HepG2 (cell line): ENCODE measurements around the gene TRERF1. TPM values are rescaled to one million over a fixed set of nuclear protein-coding genes. Genes with fewer than 3 reads are reported as not detected.

Source experiments
- GABPA ChIP-seq, 2 experiments: IDR thresholded peaks; 2 replicates each; pipeline ENCODE4 v1.6.1; 2011 to 2016; ENCODE audit warnings: low read depth in 2 of 2, low read length in 1 of 2, missing biosample characterization in 1 of 2, missing genetic modification characterization in 1 of 2
- HNF4A ChIP-seq: sonication (generic); formaldehyde crosslinking; IDR thresholded peaks from 2 replicates; pipeline ENCODE4 v1.4.0; 2020; ENCODE audit warnings: missing genetic modification reagents
- HNRNPK ChIP-seq: fragments of 200-400 bp; formaldehyde crosslinking; IDR thresholded peaks from 2 replicates; pipeline ENCODE4 v1.6.1; 2018; ENCODE audit warnings: low read length, low read depth, moderate library complexity, mild to moderate bottlenecking; ENCODE audit not compliant: poor library complexity, severe bottlenecking
- HOXA5 ChIP-seq: sonication (generic); formaldehyde crosslinking; IDR thresholded peaks from 2 replicates; pipeline ENCODE4 v1.4.0; 2020; ENCODE audit warnings: missing genetic modification reagents
- HOXA9 ChIP-seq: sonication (generic); formaldehyde crosslinking; IDR thresholded peaks from 2 replicates; pipeline ENCODE4 v1.8.1; 2022; ENCODE audit warnings: missing genetic modification reagents, mild to moderate bottlenecking, moderate library complexity, borderline replicate concordance
- LCORL ChIP-seq, 2 experiments: fragments of 450-650 bp in 1 of 2; sonication (generic) in 1 of 2; formaldehyde crosslinking in 1 of 2; IDR thresholded peaks; 2 replicates each; pipeline versions ENCODE4 v1.5.0 to v1.6.1; 2017 to 2020; ENCODE audit warnings: antibody characterized with exemption in 1 of 2, missing genetic modification reagents in 1 of 2
- MIXL1 ChIP-seq: IDR thresholded peaks from 2 replicates; pipeline ENCODE4 v1.6.1; 2016
- NAIF1 ChIP-seq: sonication (generic); formaldehyde crosslinking; IDR thresholded peaks from 2 replicates; pipeline ENCODE4 v1.5.0; 2020; ENCODE audit warnings: mild to moderate bottlenecking, missing genetic modification reagents, borderline replicate concordance
- POGZ ChIP-seq: sonication (generic); formaldehyde crosslinking; IDR thresholded peaks from 2 replicates; pipeline ENCODE4 v1.4.0; 2020; ENCODE audit warnings: mild to moderate bottlenecking, missing genetic modification reagents
- RCOR2 ChIP-seq: IDR thresholded peaks from 2 replicates; pipeline ENCODE4 v1.6.1; 2016; ENCODE audit warnings: missing biosample characterization, missing genetic modification reagents
- SRF ChIP-seq: IDR thresholded peaks from 2 replicates; pipeline ENCODE4 v1.6.1; 2011; ENCODE audit warnings: mild to moderate bottlenecking, low read depth, low read length, moderate library complexity
- TAF1 ChIP-seq: sonication (generic); formaldehyde crosslinking; IDR thresholded peaks from 2 replicates; pipeline ENCODE4 v1.4.0; 2020; ENCODE audit warnings: missing genetic modification reagents
- TGIF2 ChIP-seq: IDR thresholded peaks from 2 replicates; pipeline ENCODE4 v1.6.1; 2016; ENCODE audit warnings: control low read depth, missing compliant biosample characterization
- TOE1 ChIP-seq: sonication (generic); formaldehyde crosslinking; IDR thresholded peaks from 2 replicates; pipeline ENCODE4 v1.4.0; 2020; ENCODE audit warnings: mild to moderate bottlenecking, missing genetic modification reagents
- XBP1 ChIP-seq: sonication (generic); formaldehyde crosslinking; IDR thresholded peaks from 2 replicates; pipeline ENCODE4 v1.5.0; 2020; ENCODE audit warnings: missing genetic modification reagents
- ZFP90 ChIP-seq: sonication (generic); formaldehyde crosslinking; IDR thresholded peaks from 2 replicates; pipeline ENCODE4 v1.8.0; 2022; ENCODE audit warnings: missing genetic modification reagents, mild to moderate bottlenecking, inconsistent platforms, borderline replicate concordance
- ZNF34 ChIP-seq: sonication (generic); formaldehyde crosslinking; IDR thresholded peaks from 2 replicates; pipeline ENCODE4 v1.4.0; 2020; ENCODE audit warnings: mild to moderate bottlenecking, missing genetic modification reagents, borderline replicate concordance
- ZNF44 ChIP-seq: sonication (generic); formaldehyde crosslinking; IDR thresholded peaks from 2 replicates; pipeline ENCODE4 v1.5.1; 2020; ENCODE audit warnings: mild to moderate bottlenecking, missing genetic modification reagents
- ZNF644 ChIP-seq: IDR thresholded peaks from 2 replicates; pipeline ENCODE4 v1.6.1; 2016; ENCODE audit warnings: low read depth
- ZNF761 ChIP-seq: sonication (generic); formaldehyde crosslinking; conservative IDR thresholded peaks from 2 replicates; pipeline ENCODE4 v1.4.0; 2020; ENCODE audit warnings: mild to moderate bottlenecking, missing genetic modification reagents
- ZNF775 ChIP-seq: sonication (generic); formaldehyde crosslinking; IDR thresholded peaks from 2 replicates; pipeline ENCODE4 v1.4.0; 2020; ENCODE audit warnings: missing genetic modification reagents, mild to moderate bottlenecking, moderate library complexity, borderline replicate concordance
- ZNF784 ChIP-seq: sonication (generic); formaldehyde crosslinking; IDR thresholded peaks from 2 replicates; pipeline ENCODE4 v1.5.1; 2020; ENCODE audit warnings: missing genetic modification reagents, mild to moderate bottlenecking, borderline replicate concordance
- polyA plus RNA-seq, 8 experiments: library from polyadenylated mRNA; depleted of rRNA in 3 of 8; stranded (reverse) in 7 of 8; unstranded in 1 of 8; fragments of >200 nt; fragmentation: Illumina TruSeq in 4 of 8; extraction: Trizol in 4 of 8; gene quantifications; 2 replicates each; pipeline versions ENCODE4 v1.2.1 to v1.2.3, GENCODE V29; 2011 to 2016; ENCODE audit warnings: low read depth in 4 of 8, missing spikeins in 1 of 8, mixed read lengths in 1 of 8; ENCODE audit not compliant: insufficient read depth in 1 of 8
- total RNA-seq, 5 experiments: library from RNA; depleted of rRNA; stranded (reverse); fragments of >200 nt; fragmentation: Illumina TruSeq; extraction: Trizol; gene quantifications; 2 replicates each; pipeline ENCODE4 v1.2.3, GENCODE V29; 2016; ENCODE audit warnings: low read depth in 1 of 5
- TF ChIP-seq, protein P1 (sequence below): sonication (generic); formaldehyde crosslinking; IDR thresholded peaks from 2 replicates; pipeline ENCODE4 v1.5.0; 2020; ENCODE audit warnings: mild to moderate bottlenecking, missing genetic modification reagents, moderate library complexity

Gene TRERF1
- total and polyA plus RNA-seq, 2 of the 13 experiments (the other 11 are each of a cell fraction or from before 2014, with no cell fraction given) = 0.02 TPM; not detected in 1

DNA sequence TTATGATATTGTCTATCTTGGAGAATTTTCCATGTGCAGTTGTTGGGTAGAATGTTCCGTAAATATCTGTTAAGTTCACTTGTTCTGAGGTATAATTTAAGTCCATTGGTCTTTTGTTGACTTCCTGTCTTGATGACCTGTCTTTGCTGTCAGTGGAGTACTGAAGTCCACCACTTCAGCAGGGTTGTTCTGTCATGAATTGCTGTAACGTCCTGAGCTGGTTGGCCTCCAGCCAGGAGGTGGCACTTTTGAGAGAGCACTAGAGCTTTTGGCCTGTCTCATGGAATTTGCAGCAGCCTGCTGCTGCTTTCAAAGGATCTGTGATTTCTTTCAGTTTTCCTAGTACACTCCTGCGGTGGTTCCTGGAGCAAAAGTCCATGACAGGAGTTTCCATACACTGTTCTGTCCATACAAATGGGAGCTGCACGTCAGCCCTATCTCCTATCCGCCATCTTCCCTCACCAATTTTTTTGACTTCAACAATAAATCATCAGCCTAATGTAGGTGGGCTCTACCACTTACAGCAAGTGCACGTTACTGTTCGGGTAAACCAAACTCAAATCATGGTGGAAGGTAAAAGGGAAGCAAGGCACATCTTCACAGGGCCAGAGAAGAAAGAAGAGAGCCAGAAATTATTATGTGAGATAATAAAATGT lies 46.9 kb upstream of the TRERF1 start (continued):
- TF ChIP-seq ZNF775 (CRISPR knock-in tag) = no peak
- TF ChIP-seq HNRNPK = no peak
- no peak for TF ChIP-seq GABPA (IDR thresholded peaks at IDR 0.05; ENCODE audit: low read depth, low read length)
- peak; percentile 62 for TF ChIP-seq GABPA (CRISPR knock-in tag; IDR thresholded peaks at IDR 0.05; ENCODE audit: low read depth)
- no peak for TF ChIP-seq ZFP90 (CRISPR knock-in tag)
- no peak for TF ChIP-seq SRF
- TF ChIP-seq ZNF34 = no peak
- 0 out of 2 replicates have a peak, but pooled peaks have one; percentile 15 for TF ChIP-seq ZNF644 (CRISPR knock-in tag)
- TF ChIP-seq POGZ = peak; percentile 58
- TF ChIP-seq TOE1 (CRISPR knock-in tag) = no peak
- no peak for TF ChIP-seq XBP1 (CRISPR knock-in tag)
- no peak for TF ChIP-seq RCOR2 (CRISPR knock-in tag)
- TF ChIP-seq ZNF44 (CRISPR knock-in tag) = no peak
- no peak for TF ChIP-seq TAF1
- TF ChIP-seq HOXA9 (CRISPR knock-in tag) = no peak
- TF ChIP-seq HOXA5 (CRISPR knock-in tag) = no peak
- TF ChIP-seq ZNF761 (CRISPR knock-in tag) = no peak
- no peak for TF ChIP-seq NAIF1 (CRISPR knock-in tag)
- peak; percentile 35 for TF ChIP-seq HNF4A (CRISPR knock-in tag)
- TF ChIP-seq LCORL (IDR thresholded peaks at IDR 0.05) = no peak
- 0 out of 2 replicates have a peak, but pooled peaks have one; percentile 23 for TF ChIP-seq LCORL (CRISPR knock-in tag; IDR thresholded peaks at IDR 0.05)
- TF ChIP-seq ZNF784 = no peak
- TF ChIP-seq, protein P1, sequence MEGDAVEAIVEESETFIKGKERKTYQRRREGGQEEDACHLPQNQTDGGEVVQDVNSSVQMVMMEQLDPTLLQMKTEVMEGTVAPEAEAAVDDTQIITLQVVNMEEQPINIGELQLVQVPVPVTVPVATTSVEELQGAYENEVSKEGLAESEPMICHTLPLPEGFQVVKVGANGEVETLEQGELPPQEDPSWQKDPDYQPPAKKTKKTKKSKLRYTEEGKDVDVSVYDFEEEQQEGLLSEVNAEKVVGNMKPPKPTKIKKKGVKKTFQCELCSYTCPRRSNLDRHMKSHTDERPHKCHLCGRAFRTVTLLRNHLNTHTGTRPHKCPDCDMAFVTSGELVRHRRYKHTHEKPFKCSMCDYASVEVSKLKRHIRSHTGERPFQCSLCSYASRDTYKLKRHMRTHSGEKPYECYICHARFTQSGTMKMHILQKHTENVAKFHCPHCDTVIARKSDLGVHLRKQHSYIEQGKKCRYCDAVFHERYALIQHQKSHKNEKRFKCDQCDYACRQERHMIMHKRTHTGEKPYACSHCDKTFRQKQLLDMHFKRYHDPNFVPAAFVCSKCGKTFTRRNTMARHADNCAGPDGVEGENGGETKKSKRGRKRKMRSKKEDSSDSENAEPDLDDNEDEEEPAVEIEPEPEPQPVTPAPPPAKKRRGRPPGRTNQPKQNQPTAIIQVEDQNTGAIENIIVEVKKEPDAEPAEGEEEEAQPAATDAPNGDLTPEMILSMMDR = peak; percentile 57
- TF ChIP-seq MIXL1 (CRISPR knock-in tag) = no peak
- no peak for TF ChIP-seq TGIF2 (CRISPR knock-in tag)
